ENCODE results near the gene RNLS.

RNLS gene

GRCh38 chr10:88423732-88424131 is 159.4 kb downstream of the RNLS start:
- DNase-seq: no peak

GRCh38 chr10:88421590-88421989 is 161.5 kb downstream of the RNLS start:
- DNase-seq: no peak

- no peak for DNase-seq
Observed at GRCh38 chr10:88418871-88419270, 164.2 kb downstream of the RNLS start.

GRCh38 chr10:88417387-88418030 is 165.6 kb downstream of the RNLS start:
- DNase-seq: no peak

GRCh38 chr10:88416801-88417200 is 166.3 kb downstream of the RNLS start:
- DNase-seq: no peak

GRCh38 chr10:88415533-88416130 is 167.5 kb downstream of the RNLS start:
- DNase-seq: no peak

GRCh38 chr10:88413412-88413811 is 169.7 kb downstream of the RNLS start:
- no peak for DNase-seq

- no peak for DNase-seq
Observed at GRCh38 chr10:88411772-88412349, 171.3 kb downstream of the RNLS start.

- DNase-seq: no peak
Observed at GRCh38 chr10:88409824-88410223, 173.3 kb downstream of the RNLS start.

GRCh38 chr10:88409236-88409635 is 173.9 kb downstream of the RNLS start:
- DNase-seq: no peak

GRCh38 chr10:88408096-88408495 is 175.0 kb downstream of the RNLS start:
- no peak for DNase-seq

GRCh38 chr10:88404133-88404532 is 179.0 kb downstream of the RNLS start:
- no peak for DNase-seq

GRCh38 chr10:88401671-88402347 is 181.3 kb downstream of the RNLS start:
- peak; percentile 11 for DNase-seq

- no peak for DNase-seq
Observed at GRCh38 chr10:88399240-88399639, 183.9 kb downstream of the RNLS start.

GRCh38 chr10:88395677-88396076 is 187.4 kb downstream of the RNLS start:
- DNase-seq: no peak

GRCh38 chr10:88392222-88392621 is 190.9 kb downstream of the RNLS start:
- DNase-seq: no peak

- DNase-seq: no peak
Observed at GRCh38 chr10:88390041-88390440, 193.1 kb downstream of the RNLS start.

GRCh38 chr10:88389456-88389855 is 193.7 kb downstream of the RNLS start:
- DNase-seq: peak; percentile 2

GRCh38 chr10:88388324-88388723 is 194.8 kb downstream of the RNLS start:
- no peak for DNase-seq

- DNase-seq: no peak
Observed at GRCh38 chr10:88386821-88387773, 196.0 kb downstream of the RNLS start.

- DNase-seq: no peak
Observed at GRCh38 chr10:88386204-88386788, 196.8 kb downstream of the RNLS start.

GRCh38 chr10:88385601-88386203 is 197.4 kb downstream of the RNLS start:
- no peak for DNase-seq

All from NCI-H1092 treated with DMSO at 0.1 percent for 48 hours (cell line).